ENCODE data around the gene NOL12.

The NOL12 gene

GRCh38 chr22:37662039-37662438 is 24.1 kb upstream of the NOL12 start:
- Histone ChIP-seq H3K4me3 (ENCODE audit: low read length) (no peak overlapping the region), H3K36me3 (ENCODE audit: control insufficient read depth, insufficient read depth, low read length) (no peaks in the 10 kb centered on the region), H3K9ac (ENCODE audit: low read length) (no peak overlapping the region), H3K27me3 (ENCODE audit: control insufficient read depth, insufficient read depth, low read length) (no peaks in the 10 kb centered on the region), H3K9me3 (ENCODE audit: control insufficient read depth, low read length) (no peaks in the 10 kb centered on the region), H3K4me1 (ENCODE audit: control insufficient read depth, insufficient read depth, low read length) (peaks cover 32% of the 10 kb centered on the region)

- H3K4me1 ChIP-seq (ENCODE audit: control insufficient read depth, insufficient read depth, low read length): peaks cover 24% of the 10 kb centered on the region
- no peaks in the 10 kb centered on the region for H3K36me3 ChIP-seq (ENCODE audit: control insufficient read depth, insufficient read depth, low read length)
- no peak overlapping the region for H3K4me3 ChIP-seq (ENCODE audit: low read length)
- H3K9ac ChIP-seq (ENCODE audit: low read length): no peak overlapping the region
- H3K9me3 ChIP-seq (ENCODE audit: control insufficient read depth, low read length): no peaks in the 10 kb centered on the region
- no peaks in the 10 kb centered on the region for H3K27me3 ChIP-seq (ENCODE audit: control insufficient read depth, insufficient read depth, low read length)
Observed at GRCh38 chr22:37663521-37664140, 22.5 kb upstream of the NOL12 start.

GRCh38 chr22:37664249-37665101 is 21.7 kb upstream of the NOL12 start:
- no peaks in the 10 kb centered on the region for H3K9me3 ChIP-seq (ENCODE audit: control insufficient read depth, low read length)
- no peaks in the 10 kb centered on the region for H3K36me3 ChIP-seq (ENCODE audit: control insufficient read depth, insufficient read depth, low read length)
- no peaks in the 10 kb centered on the region for H3K27me3 ChIP-seq (ENCODE audit: control insufficient read depth, insufficient read depth, low read length)
- H3K4me3 ChIP-seq (ENCODE audit: low read length): no peak overlapping the region
- H3K4me1 ChIP-seq (ENCODE audit: control insufficient read depth, insufficient read depth, low read length): peaks cover 21% of the 10 kb centered on the region
- H3K9ac ChIP-seq (ENCODE audit: low read length): no peak overlapping the region

- Histone ChIP-seq H3K27me3 (ENCODE audit: control insufficient read depth, insufficient read depth, low read length) (no peaks in the 10 kb centered on the region), H3K9me3 (ENCODE audit: control insufficient read depth, low read length) (no peaks in the 10 kb centered on the region), H3K4me3 (ENCODE audit: low read length) (no peak overlapping the region), H3K9ac (ENCODE audit: low read length) (no peak overlapping the region), H3K4me1 (ENCODE audit: control insufficient read depth, insufficient read depth, low read length) (peaks cover 11% of the 10 kb centered on the region), H3K36me3 (ENCODE audit: control insufficient read depth, insufficient read depth, low read length) (no peaks in the 10 kb centered on the region)
Observed at GRCh38 chr22:37665487-37665886, 20.7 kb upstream of the NOL12 start.

DNA sequence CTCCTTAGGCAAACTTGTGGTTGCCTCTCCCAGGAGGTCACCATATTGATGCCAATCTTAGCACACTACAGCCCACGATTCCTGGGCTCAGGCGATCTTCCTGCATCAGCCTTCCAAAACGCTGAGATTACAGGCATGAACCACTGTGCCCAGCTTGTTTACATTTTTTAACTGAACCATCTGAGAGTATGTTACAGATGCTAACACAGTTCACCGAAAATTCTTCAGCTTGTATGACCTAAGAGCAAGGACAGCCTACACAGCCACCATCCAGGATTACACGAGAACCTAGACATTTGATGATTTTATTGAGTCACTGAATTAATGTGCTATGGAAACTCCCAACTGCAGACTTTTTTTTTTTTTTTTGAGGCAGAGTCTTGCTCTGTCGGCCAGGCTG is 16.6 kb upstream of the NOL12 start:
- Histone ChIP-seq H3K9ac (ENCODE audit: low read length) (no peak overlapping the region), H3K4me3 (ENCODE audit: low read length) (no peak overlapping the region), H3K27me3 (ENCODE audit: control insufficient read depth, insufficient read depth, low read length) (no peaks in the 10 kb centered on the region), H3K36me3 (ENCODE audit: control insufficient read depth, insufficient read depth, low read length) (no peaks in the 10 kb centered on the region), H3K4me1 (ENCODE audit: control insufficient read depth, insufficient read depth, low read length) (peaks cover 8% of the 10 kb centered on the region), H3K9me3 (ENCODE audit: control insufficient read depth, low read length) (no peaks in the 10 kb centered on the region)

- no peak overlapping the region for H3K4me3 ChIP-seq (ENCODE audit: low read length)
- H3K4me1 ChIP-seq (ENCODE audit: control insufficient read depth, insufficient read depth, low read length): peaks cover 36% of the 10 kb centered on the region
- no peaks in the 10 kb centered on the region for H3K27me3 ChIP-seq (ENCODE audit: control insufficient read depth, insufficient read depth, low read length)
- H3K36me3 ChIP-seq (ENCODE audit: control insufficient read depth, insufficient read depth, low read length): no peaks in the 10 kb centered on the region
- H3K9me3 ChIP-seq (ENCODE audit: control insufficient read depth, low read length): no peaks in the 10 kb centered on the region
- H3K9ac ChIP-seq (ENCODE audit: low read length): no peak overlapping the region
Observed at GRCh38 chr22:37672206-37672919, 13.8 kb upstream of the NOL12 start.

DNA sequence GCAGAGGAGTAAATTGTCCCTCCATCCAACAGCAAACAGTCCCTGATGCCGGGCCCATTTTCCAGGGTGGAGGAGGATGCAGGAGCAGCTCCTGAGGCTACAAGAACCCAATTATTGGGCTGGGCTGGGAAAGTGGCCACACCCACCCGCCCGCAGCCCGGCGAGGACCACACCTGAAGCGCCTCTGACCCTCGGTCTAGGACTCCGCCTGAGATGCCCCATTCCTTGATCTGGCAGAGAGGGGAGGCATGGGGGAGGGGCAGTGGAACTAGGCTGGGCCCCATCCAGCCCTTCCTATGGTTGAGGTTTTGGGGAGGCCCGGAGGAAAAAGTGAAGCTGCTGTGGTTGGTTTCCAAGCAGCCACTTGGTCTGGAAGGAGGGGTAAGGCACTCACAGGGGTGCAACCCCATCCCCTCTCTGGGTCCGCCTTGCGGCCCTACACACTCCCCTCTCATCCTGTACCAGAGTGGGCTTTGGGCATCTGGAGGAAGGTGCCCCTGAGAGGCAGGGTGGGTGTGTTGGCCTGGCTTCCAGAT is 13.2 kb upstream of the NOL12 start:
- Histone ChIP-seq H3K27me3 (ENCODE audit: control insufficient read depth, insufficient read depth, low read length) (no peaks in the 10 kb centered on the region), H3K9ac (ENCODE audit: low read length) (no peak overlapping the region), H3K36me3 (ENCODE audit: control insufficient read depth, insufficient read depth, low read length) (no peaks in the 10 kb centered on the region), H3K9me3 (ENCODE audit: control insufficient read depth, low read length) (no peaks in the 10 kb centered on the region), H3K4me3 (ENCODE audit: low read length) (no peak overlapping the region), H3K4me1 (ENCODE audit: control insufficient read depth, insufficient read depth, low read length) (peaks cover 37% of the 10 kb centered on the region)

DNA sequence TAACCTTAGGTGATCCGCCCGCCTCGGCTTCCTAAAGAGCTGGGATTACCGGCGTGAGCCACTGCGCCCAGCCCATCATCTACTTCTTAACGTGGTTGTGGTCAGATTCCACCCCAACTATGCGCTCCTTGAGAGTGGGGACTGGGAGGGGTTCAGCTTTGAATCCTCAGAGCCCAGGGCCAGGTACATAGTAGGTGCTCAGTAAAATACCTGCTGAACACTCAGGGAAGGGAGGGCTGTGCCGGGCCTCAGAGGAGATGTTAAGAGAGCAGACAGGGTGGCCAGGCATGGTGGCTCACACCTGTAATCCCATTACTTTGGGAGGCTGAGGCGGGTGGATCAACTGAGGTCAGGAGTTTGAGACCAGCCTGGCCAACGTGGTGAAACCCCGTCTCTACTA is 11.9 kb upstream of the NOL12 start:
- no peaks in the 10 kb centered on the region for H3K27me3 ChIP-seq (ENCODE audit: control insufficient read depth, insufficient read depth, low read length)
- H3K36me3 ChIP-seq (ENCODE audit: control insufficient read depth, insufficient read depth, low read length): no peaks in the 10 kb centered on the region
- H3K9ac ChIP-seq (ENCODE audit: low read length): no peak overlapping the region
- no peak overlapping the region for H3K4me3 ChIP-seq (ENCODE audit: low read length)
- H3K4me1 ChIP-seq (ENCODE audit: control insufficient read depth, insufficient read depth, low read length): peaks cover 37% of the 10 kb centered on the region
- no peaks in the 10 kb centered on the region for H3K9me3 ChIP-seq (ENCODE audit: control insufficient read depth, low read length)

- no peaks in the 10 kb centered on the region for H3K36me3 ChIP-seq (ENCODE audit: control insufficient read depth, insufficient read depth, low read length)
- H3K9me3 ChIP-seq (ENCODE audit: control insufficient read depth, low read length): no peaks in the 10 kb centered on the region
- H3K9ac ChIP-seq (ENCODE audit: low read length): peak within 1 kb of the TSS; percentile 65
- no peaks in the 10 kb centered on the region for H3K27me3 ChIP-seq (ENCODE audit: control insufficient read depth, insufficient read depth, low read length)
- H3K4me3 ChIP-seq (ENCODE audit: low read length): peak within 1 kb of the TSS; percentile 50
- peaks cover 37% of the 10 kb centered on the region for H3K4me1 ChIP-seq (ENCODE audit: control insufficient read depth, insufficient read depth, low read length)
Observed at GRCh38 chr22:37674951-37675929, 10.9 kb upstream of the NOL12 start, which contains the start of gene LGALS1. TSS of gene LGALS1 (plus strand) at chr22:37675636. CDS start at chr22:37675703, 67 bp downstream.

DNA sequence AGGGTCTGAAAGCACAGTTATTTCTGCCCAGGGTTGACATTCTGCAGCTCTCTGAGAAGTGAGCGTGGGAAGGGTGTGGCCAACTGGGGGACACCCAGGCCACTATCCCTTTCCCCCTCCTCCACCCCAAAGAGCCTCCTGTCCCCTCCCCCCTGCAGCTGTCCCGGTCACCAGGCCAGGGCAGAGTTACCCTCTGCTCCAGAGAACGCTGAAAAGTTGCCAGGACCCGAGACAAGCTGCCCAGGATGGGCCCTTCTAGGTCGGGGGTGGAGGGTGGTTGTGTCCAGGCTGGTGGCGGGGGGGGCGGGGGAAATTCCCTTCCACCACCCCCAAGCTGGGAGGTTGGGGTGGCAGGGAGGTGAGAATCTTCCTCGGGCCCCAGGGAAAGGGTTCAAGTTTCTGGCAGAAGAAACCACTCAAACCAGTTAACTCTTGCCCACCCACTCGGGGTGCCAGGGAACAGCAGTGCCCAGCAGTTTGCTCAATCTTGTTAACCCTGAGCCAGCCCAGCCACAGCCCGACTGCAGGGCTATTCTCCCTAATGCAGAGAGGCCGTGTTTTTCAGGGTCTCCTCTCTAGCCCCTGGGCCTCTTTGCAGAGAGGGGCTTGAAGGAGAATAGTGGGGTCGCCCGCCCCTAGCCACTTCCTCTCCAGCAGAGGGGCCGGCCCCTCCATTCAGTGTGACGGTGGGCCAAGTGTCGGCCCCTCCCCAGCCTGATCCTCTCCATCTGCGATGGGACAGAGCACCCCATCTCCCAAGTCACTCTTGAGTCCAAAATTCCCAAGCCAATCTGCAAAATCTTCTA is 10.0 kb upstream of the NOL12 start:
- Histone ChIP-seq H3K36me3 (ENCODE audit: control insufficient read depth, insufficient read depth, low read length) (no peaks in the 10 kb centered on the region), H3K4me3 (ENCODE audit: low read length) (peak overlapping the region; percentile 50), H3K9me3 (ENCODE audit: control insufficient read depth, low read length) (no peaks in the 10 kb centered on the region), H3K9ac (ENCODE audit: low read length) (peak overlapping the region; percentile 65), H3K27me3 (ENCODE audit: control insufficient read depth, insufficient read depth, low read length) (no peaks in the 10 kb centered on the region), H3K4me1 (ENCODE audit: control insufficient read depth, insufficient read depth, low read length) (peaks cover 38% of the 10 kb centered on the region)

Data from mucosa of stomach (tissue), 1 donor.